Thymus (tissue), 11 donors: Measurements from ENCODE around the gene RTF2. TPM values are rescaled to one million over a fixed set of nuclear protein-coding genes. Genes with fewer than 3 reads are reported as not detected.

ENCODE experiments used
- DNase-seq, 9 donors: peaks; one replicate each; pipeline ENCODE4 v3.0.0-alpha.2; 2013; ENCODE audit warnings: low spot score in 9 of 9, low read depth in 6 of 9, missing footprints in 1 of 9
- H3K27ac ChIP-seq, 2 donors: one replicate each; pipeline ENCODE4 v1.5.1; 2013; ENCODE audit warnings: control low read depth in 1 of 2, low read depth in 1 of 2, low read length in 1 of 2, mild to moderate bottlenecking in 1 of 2, moderate library complexity in 1 of 2
- H3K27me3 ChIP-seq, 2 donors: one replicate each; pipeline ENCODE4 v1.5.1; 2013; ENCODE audit warnings: low read length in 1 of 2; ENCODE audit not compliant: control insufficient read depth in 2 of 2, insufficient read depth in 1 of 2
- H3K36me3 ChIP-seq, 2 donors: one replicate each; pipeline ENCODE4 v1.5.1; 2013; ENCODE audit warnings: low read length in 1 of 2, mild to moderate bottlenecking in 1 of 2, moderate library complexity in 1 of 2; ENCODE audit not compliant: control insufficient read depth in 2 of 2, insufficient read depth in 2 of 2
- H3K4me1 ChIP-seq, 2 donors: one replicate each; pipeline ENCODE4 v1.5.1; 2013; ENCODE audit warnings: low read length in 2 of 2; ENCODE audit not compliant: control insufficient read depth in 2 of 2, insufficient read depth in 2 of 2
- H3K4me3 ChIP-seq, 2 donors: one replicate each; pipeline ENCODE4 v1.5.1; 2013; ENCODE audit warnings: low read length in 2 of 2, control low read depth in 1 of 2, mild to moderate bottlenecking in 1 of 2
- H3K9me3 ChIP-seq, 2 donors: one replicate each; pipeline ENCODE4 v1.5.1; 2013; ENCODE audit warnings: low read length in 1 of 2, mild to moderate bottlenecking in 1 of 2; ENCODE audit not compliant: control insufficient read depth in 2 of 2, insufficient read depth in 1 of 2
- WGBS: extraction: QIAGEN DNeasy Blood & Tissue Kit; methylation state at CpG from one replicate; pipeline ENCODE4 v1.1.7; 2013; 5-methylcytosine and 5-hydroxymethylcytosine counted together
- polyA plus RNA-seq: library from polyadenylated mRNA; stranded (reverse); fragments of 200-250 nt; gene quantifications from one replicate; pipeline ENCODE4 v1.2.3, GENCODE V29; 2013
- total RNA-seq: library from RNA; stranded (reverse); fragments of 120-200 nt; gene quantifications from one replicate; pipeline ENCODE4 v1.2.4, GENCODE V29; 2013
- donor health status: healthy.

The RTF2 gene
- total and polyA plus RNA-seq, 2 donors, result 75.1 to 91.6 TPM

- Histone ChIP-seq H3K9me3 (no peaks in the 10 kb centered on the region), H3K4me3 (no peak overlapping the region), H3K27ac (no peak overlapping the region), H3K4me1 (no peaks in the 10 kb centered on the region), H3K36me3 (no peaks in the 10 kb centered on the region), H3K27me3 (no peaks in the 10 kb centered on the region)
- DNase-seq, result peak in 1 of 9 donors; percentile 29
- 32% methylated on average over 3 of the region's 3 CpGs for WGBS
Measured at GRCh38 chr20:56460459-56460858, 8.0 kb upstream of the RTF2 start.

GRCh38 chr20:56461576-56461975 is 6.9 kb upstream of the RTF2 start:
- Histone ChIP-seq H3K27me3 (no peaks in the 10 kb centered on the region), H3K36me3 (no peaks in the 10 kb centered on the region), H3K4me3 (no peak overlapping the region), H3K9me3 (no peaks in the 10 kb centered on the region), H3K4me1 (no peaks in the 10 kb centered on the region), H3K27ac (no peak overlapping the region)
- WGBS, result 90% methylated on average over 3 of the region's 3 CpGs
- DNase-seq, result no peak

GRCh38 chr20:56463428-56463827 is 5.0 kb upstream of the RTF2 start:
- H3K27ac ChIP-seq, result no peak overlapping the region
- H3K4me3 ChIP-seq, result no peak overlapping the region
- no peaks in the 10 kb centered on the region for H3K36me3 ChIP-seq
- DNase-seq, result peak in 1 of 9 donors; percentile 19
- peaks cover 3 to 4% of the 10 kb centered on the region in 2 donors for H3K4me1 ChIP-seq
- 28% methylated on average over 3 of the region's 3 CpGs for WGBS
- no peaks in the 10 kb centered on the region for H3K9me3 ChIP-seq
- H3K27me3 ChIP-seq, result no peaks in the 10 kb centered on the region

- H3K9me3 ChIP-seq, result no peaks in the 10 kb centered on the region
- no peak overlapping the region for H3K27ac ChIP-seq
- no peak overlapping the region for H3K4me3 ChIP-seq
- WGBS, result 41% methylated on average over 7 of the region's 7 CpGs
- peaks cover 0 to 4% of the 10 kb centered on the region in 2 donors for H3K36me3 ChIP-seq
- no peak for DNase-seq
- peaks cover 11% of the 10 kb centered on the region in 2 donors for H3K4me1 ChIP-seq
- no peaks in the 10 kb centered on the region for H3K27me3 ChIP-seq
Measured at GRCh38 chr20:56465997-56466396, 2.4 kb upstream of the RTF2 start.

- peaks cover 11% of the 10 kb centered on the region in 2 donors for H3K4me1 ChIP-seq
- WGBS, result 13% methylated on average over 7 of the region's 7 CpGs
- H3K9me3 ChIP-seq, result no peaks in the 10 kb centered on the region
- H3K36me3 ChIP-seq, result peaks cover 0 to 4% of the 10 kb centered on the region in 2 donors
- H3K27me3 ChIP-seq, result no peaks in the 10 kb centered on the region
- H3K27ac ChIP-seq, result peak overlapping the region; percentile 63 to 69
- no peak for DNase-seq
- H3K4me3 ChIP-seq, result peak overlapping the region; percentile 72 to 86
Measured at GRCh38 chr20:56467968-56468315, 485 bp upstream of the RTF2 start.

- H3K27ac ChIP-seq, result no peak overlapping the region
- peak in 2 of 9 donors; percentile 2 to 11 for DNase-seq
- H3K4me1 ChIP-seq, result peaks cover 11% of the 10 kb centered on the region in 2 donors
- no peaks in the 10 kb centered on the region for H3K27me3 ChIP-seq
- peaks cover 8 to 14% of the 10 kb centered on the region in 2 donors for H3K36me3 ChIP-seq
- H3K4me3 ChIP-seq, result peak overlapping the region; percentile 72 to 86
- no peaks in the 10 kb centered on the region for H3K9me3 ChIP-seq
- 24% methylated on average over 8 of the region's 8 CpGs for WGBS
Measured at GRCh38 chr20:56469077-56469449, 636 bp downstream of the RTF2 start.

- Histone ChIP-seq H3K4me3 (no peak overlapping the region), H3K27ac (peak overlapping the region in 1 of 2 donors; percentile 58), H3K27me3 (no peaks in the 10 kb centered on the region), H3K4me1 (peaks cover 0 to 4% of the 10 kb centered on the region in 2 donors), H3K36me3 (peaks cover 37 to 70% of the 10 kb centered on the region in 2 donors), H3K9me3 (no peaks in the 10 kb centered on the region)
- WGBS, result 13% methylated on average over 7 of the region's 7 CpGs
- peak in 3 of 9 donors; percentile 8 to 47 (median 28) for DNase-seq
Measured at GRCh38 chr20:56483970-56484369, 15.5 kb downstream of the RTF2 start.

GRCh38 chr20:56487216-56487615 is 18.8 kb downstream of the RTF2 start:
- peaks cover 36 to 69% of the 10 kb centered on the region in 2 donors for H3K36me3 ChIP-seq
- H3K4me3 ChIP-seq, result no peak overlapping the region
- WGBS, result 95% methylated on average over 11 of the region's 11 CpGs
- no peaks in the 10 kb centered on the region for H3K27me3 ChIP-seq
- peaks cover 0 to 4% of the 10 kb centered on the region in 2 donors for H3K4me1 ChIP-seq
- H3K27ac ChIP-seq, result no peak overlapping the region
- no peak for DNase-seq
- H3K9me3 ChIP-seq, result no peaks in the 10 kb centered on the region

- Histone ChIP-seq H3K27ac (no peak overlapping the region), H3K36me3 (peaks cover 43 to 77% of the 10 kb centered on the region in 2 donors), H3K4me1 (no peaks in the 10 kb centered on the region), H3K9me3 (no peaks in the 10 kb centered on the region), H3K4me3 (no peak overlapping the region), H3K27me3 (no peaks in the 10 kb centered on the region)
- WGBS, result over 99% methylated on average over 5 of the region's 5 CpGs
- DNase-seq, result no peak
Measured at GRCh38 chr20:56488566-56488965, 20.1 kb downstream of the RTF2 start.

- Histone ChIP-seq H3K4me1 (peaks cover 0 to 9% of the 10 kb centered on the region in 2 donors), H3K27ac (no peak overlapping the region), H3K4me3 (no peak overlapping the region), H3K27me3 (no peaks in the 10 kb centered on the region), H3K9me3 (no peaks in the 10 kb centered on the region), H3K36me3 (peaks cover 11 to 12% of the 10 kb centered on the region in 2 donors)
- no peak for DNase-seq
- WGBS, result 100% methylated on average over 1 of the region's 1 CpG
Measured at GRCh38 chr20:56501116-56501515, 32.7 kb downstream of the RTF2 start.
